GM13977 (cell line): ENCODE measurements around the gene ETHE1.
A peak's percentile ranks its signal among the peaks of the same experiment; 100 is the strongest.

ENCODE experiments used
- DNase-seq: peaks from one replicate; pipeline ENCODE4 v3.0.0; 2012; ENCODE audit warnings: low spot score
- in situ Hi-C: fragments of 300-500 bp; cut with MboI; formaldehyde crosslinking; loops from one replicate; pipeline ENCODE4 v1.12.0; 2022; ENCODE audit warnings: low sequenced_read_pairs, low pct_unique_long_range_greater_than_20kb, mixed read lengths, inconsistent platforms; ENCODE audit not compliant: unreplicated experiment
- TF ChIP-seq, protein P1 (sequence below): IDR thresholded peaks from 2 replicates; pipeline ENCODE4 v1.5.1; 2012; ENCODE audit warnings: mild to moderate bottlenecking, control low read depth; ENCODE audit not compliant: insufficient read depth; ENCODE audit errors: extremely low read depth, missing control alignments

The ETHE1 gene

DNA sequence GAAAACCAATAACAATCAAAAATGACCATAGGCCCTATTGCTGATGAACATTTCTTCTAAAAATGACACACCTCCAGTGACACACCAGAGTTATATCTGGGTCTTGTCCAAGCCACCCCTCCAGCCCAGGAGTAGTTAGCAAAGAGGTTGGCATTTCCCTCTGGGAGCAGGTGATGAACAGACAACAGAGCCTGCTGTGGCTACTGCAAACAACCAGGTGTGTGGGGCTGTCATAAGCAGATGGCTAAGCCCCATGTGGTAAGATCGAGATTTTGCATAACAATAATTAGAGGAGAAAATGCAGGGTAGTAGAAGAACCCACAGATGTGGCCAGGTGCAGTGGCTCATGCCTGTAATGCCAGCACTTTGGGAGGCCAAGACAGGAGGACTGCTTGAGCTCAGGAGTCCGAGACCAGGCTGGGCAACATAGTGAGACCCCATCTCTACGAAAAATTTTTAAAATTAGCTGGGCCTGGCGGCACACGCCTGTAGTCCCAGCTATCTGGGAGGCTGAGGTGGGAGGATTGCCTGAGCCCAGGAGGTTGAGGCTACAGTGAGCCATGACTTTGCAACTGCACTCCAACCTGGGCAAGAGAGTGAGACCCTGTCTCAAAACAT is 43.3 kb upstream of the ETHE1 start:
- TF ChIP-seq, protein P1, sequence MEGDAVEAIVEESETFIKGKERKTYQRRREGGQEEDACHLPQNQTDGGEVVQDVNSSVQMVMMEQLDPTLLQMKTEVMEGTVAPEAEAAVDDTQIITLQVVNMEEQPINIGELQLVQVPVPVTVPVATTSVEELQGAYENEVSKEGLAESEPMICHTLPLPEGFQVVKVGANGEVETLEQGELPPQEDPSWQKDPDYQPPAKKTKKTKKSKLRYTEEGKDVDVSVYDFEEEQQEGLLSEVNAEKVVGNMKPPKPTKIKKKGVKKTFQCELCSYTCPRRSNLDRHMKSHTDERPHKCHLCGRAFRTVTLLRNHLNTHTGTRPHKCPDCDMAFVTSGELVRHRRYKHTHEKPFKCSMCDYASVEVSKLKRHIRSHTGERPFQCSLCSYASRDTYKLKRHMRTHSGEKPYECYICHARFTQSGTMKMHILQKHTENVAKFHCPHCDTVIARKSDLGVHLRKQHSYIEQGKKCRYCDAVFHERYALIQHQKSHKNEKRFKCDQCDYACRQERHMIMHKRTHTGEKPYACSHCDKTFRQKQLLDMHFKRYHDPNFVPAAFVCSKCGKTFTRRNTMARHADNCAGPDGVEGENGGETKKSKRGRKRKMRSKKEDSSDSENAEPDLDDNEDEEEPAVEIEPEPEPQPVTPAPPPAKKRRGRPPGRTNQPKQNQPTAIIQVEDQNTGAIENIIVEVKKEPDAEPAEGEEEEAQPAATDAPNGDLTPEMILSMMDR, result no peak
- in situ Hi-C loops, result no loop called here
- no peak for DNase-seq

DNA sequence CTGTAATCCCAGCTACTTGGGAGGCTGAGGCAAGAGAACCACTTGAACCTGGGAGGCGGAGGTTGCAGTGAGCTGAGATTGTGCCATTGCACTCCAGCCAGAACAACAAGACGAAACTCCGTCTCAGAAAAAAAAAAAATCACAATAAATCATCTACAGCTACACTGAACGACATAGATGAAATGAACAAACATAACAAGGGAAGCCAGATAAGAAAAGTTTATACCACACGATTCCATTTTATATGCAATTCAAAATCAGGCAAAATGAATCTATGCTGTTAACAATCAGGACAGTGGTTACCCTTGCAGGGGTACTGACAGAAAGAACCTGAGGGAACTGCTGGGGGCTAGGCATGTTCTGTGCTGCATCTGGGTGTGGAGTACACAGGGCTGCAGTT is 42.7 kb upstream of the ETHE1 start:
- TF ChIP-seq, protein P1, result no peak
- in situ Hi-C loops, result no loop called here
- no peak for DNase-seq

DNA sequence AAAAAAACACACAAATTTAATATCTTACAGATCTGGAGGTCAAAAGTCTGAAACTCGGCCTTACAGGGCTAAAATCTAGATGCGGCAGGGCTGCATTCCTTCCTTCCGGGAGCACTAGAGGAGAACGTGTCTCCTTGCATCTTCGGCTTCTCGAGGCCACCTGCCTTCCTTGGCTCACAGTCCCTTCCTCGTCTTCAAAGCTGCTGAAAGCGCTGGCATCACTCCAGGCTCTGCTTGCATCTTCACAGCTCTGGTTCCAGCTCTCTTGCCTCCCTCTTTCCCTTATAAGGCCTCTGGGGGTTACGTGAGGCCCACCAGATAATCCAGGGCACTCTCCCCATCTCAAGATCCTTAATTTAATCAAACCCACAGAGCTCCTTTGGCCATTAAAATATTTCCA is 37.8 kb upstream of the ETHE1 start:
- no peak for DNase-seq
- in situ Hi-C loops, result no loop called here
- TF ChIP-seq, protein P1, result no peak

DNA sequence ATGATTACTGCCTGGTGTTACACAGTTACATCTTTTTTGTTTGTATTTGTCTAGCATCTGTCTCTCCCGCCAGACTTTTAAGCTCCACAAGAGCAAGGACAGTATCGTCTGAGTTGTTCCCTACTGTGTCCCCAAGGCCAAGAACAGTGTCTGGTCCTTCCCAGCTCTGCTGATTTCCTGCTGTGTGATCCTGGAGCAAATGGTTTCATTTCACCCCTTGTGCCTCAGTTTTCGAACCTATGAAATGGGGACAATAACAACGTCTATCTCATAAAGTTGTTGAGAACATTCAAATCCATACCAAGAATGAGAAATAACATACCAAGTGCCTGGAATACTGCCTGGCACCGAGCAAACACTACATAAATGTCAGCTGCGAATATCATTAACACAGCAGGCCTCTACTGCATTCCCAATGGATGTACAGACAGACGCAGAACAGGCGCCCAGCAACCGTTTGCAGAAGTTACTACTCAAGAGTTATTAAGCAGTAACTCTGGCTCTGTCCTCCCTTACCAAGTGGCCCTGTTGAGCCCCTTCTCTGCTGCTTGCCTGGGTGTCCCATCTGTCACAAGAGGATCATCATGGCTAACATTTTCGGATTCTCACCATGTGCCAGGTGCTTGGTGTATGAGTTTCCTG is 36.9 kb upstream of the ETHE1 start:
- in situ Hi-C loops, result no loop called here
- TF ChIP-seq, protein P1, result no peak
- no peak for DNase-seq

DNA sequence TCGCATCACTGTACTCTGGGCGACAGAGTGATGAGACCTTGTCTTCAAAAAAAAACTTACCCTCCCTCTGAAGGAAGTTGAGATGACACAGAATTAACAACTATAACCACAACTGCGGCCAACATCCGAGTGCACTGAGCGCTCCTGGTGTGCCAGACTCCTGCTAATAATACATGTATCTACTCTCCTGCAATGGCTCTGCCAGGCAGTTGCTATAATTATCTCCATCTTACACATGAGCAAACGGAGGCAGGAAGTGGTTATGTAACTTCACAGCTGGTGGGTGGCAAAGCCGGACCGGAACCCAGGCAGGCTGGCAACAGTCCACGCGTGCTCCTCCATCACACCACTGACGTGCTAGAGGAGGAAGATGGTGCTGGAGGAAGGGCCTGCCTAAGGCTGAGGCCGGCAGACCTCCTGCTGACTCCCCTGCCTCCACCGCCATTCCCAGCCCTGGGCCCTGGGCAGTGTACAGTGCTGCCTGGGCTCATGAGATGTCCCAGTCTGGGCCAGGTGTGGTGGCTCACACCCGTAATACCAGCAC is 35.8 kb upstream of the ETHE1 start:
- DNase-seq, result peak; percentile 52
- TF ChIP-seq, protein P1, result no peak
- in situ Hi-C loops, result no loop called here

DNA sequence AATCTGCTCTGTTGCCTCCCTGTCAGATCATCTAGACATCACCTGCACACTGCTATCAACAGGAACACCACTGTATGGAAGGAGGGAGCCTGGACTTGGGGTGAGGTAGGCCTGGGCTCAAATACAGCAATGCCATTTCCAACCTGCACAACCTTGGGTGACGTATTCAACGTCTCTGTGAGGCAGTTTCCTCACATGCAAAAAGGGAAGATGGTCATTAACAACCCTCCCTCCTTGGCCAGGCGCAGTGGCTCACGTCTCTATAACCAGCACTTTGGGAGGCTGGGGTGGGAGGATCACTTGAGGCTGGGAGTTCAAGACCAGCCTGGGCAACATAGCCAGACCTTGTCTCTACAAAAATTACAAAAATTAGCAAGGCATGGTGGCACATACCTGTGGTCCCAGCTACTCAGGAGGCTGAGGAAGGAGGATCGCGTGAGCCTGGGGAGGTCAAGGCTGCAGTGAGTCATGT is 35.3 kb upstream of the ETHE1 start:
- in situ Hi-C loops, result no loop called here
- TF ChIP-seq, protein P1, result no peak
- DNase-seq, result no peak
